Measurements from ENCODE around the gene IER2. TPM values are rescaled to one million over a fixed set of nuclear protein-coding genes. Genes with fewer than 3 reads are reported as not detected.

The IER2 gene
- total and polyA plus RNA-seq, 2 of the 8 experiments (the other 6 are each of a cell fraction or from before 2014, with no cell fraction given): 84.5 to 138 TPM

GRCh38 chr19:13135068-13136062 lies 14.8 kb upstream of the IER2 start:
- WGBS, 2 experiments (ENCODE audit: extremely low coverage in 1 of 2, insufficient coverage in 1 of 2, insufficient read length in 1 of 2, insufficient replicate concordance in 2 of 2, low coverage in 1 of 2, low lambda C conversion rate in 2 of 2, missing lambda C conversion rate in 1 of 2): 94% methylated on average over 57 of the region's 60 CpGs; no CpG with 5 or more reads in 1 of the 2 experiments
- no peak overlapping the region for H3K4ac ChIP-seq (replicated peaks; ENCODE audit: insufficient read length, low read depth, low read length)
- no peak overlapping the region for H2AK5ac ChIP-seq (ENCODE audit: low read depth, low read length)
- no peak overlapping the region for H2AFZ ChIP-seq (ENCODE audit: low read length)
- no peak overlapping the region for H3K4me3 ChIP-seq (ENCODE audit: extremely low read depth in 1 of 4, insufficient read depth in 2 of 4, low read depth in 3 of 4, low read length in 4 of 4)
- no peak overlapping the region for H3K14ac ChIP-seq (ENCODE audit: insufficient read length)
- H3K27ac ChIP-seq (ENCODE audit: low read depth, low read length): no peak overlapping the region
- H2BK120ac ChIP-seq (replicated peaks; ENCODE audit: low read depth, low read length): no peak overlapping the region
- H3K4me2 ChIP-seq (ENCODE audit: insufficient read depth in 1 of 2, low read depth in 2 of 2, low read length in 2 of 2): no peak overlapping the region
- H4K5ac ChIP-seq (ENCODE audit: insufficient read length, low read depth, low read length): no peak overlapping the region
- no peaks in the 10 kb centered on the region; the same call in 1 of the 2 replicates for H3K23me2 ChIP-seq (ENCODE audit: low read depth, low read length)
- FAIRE-seq (no peak), DNase-seq (ENCODE audit: low read depth in 1 of 2, low spot score in 2 of 2) (no peak)
- H3K79me1 ChIP-seq (ENCODE audit: low read depth, low read length): peaks cover 27% of the 10 kb centered on the region
- H2BK5ac ChIP-seq (ENCODE audit: low read depth, low read length): no peak overlapping the region
- H3K9me3 ChIP-seq (ENCODE audit: insufficient read depth in 2 of 2, low read depth in 1 of 2, low read length in 1 of 2): no peaks in the 10 kb centered on the region
- no peak overlapping the region for H2BK20ac ChIP-seq (ENCODE audit: low read length)
- peaks cover 7 to 44% of the 10 kb centered on the region in 2 experiments; a peak in 3 of 4 replicates for H3K79me2 ChIP-seq (ENCODE audit: control insufficient read depth in 1 of 2, insufficient read depth in 2 of 2, low read length in 2 of 2)
- no peak overlapping the region for H2BK12ac ChIP-seq (ENCODE audit: low read depth, low read length)
- H4K20me1 ChIP-seq (replicated peaks in 1 of 2; ENCODE audit: control insufficient read depth in 1 of 2, insufficient read depth in 2 of 2, low read length in 2 of 2): peaks cover 34 to 50% of the 10 kb centered on the region in 2 experiments
- no peak overlapping the region for H4K91ac ChIP-seq (replicated peaks; ENCODE audit: insufficient read length, low read length)
- no peak overlapping the region for H3K23ac ChIP-seq (ENCODE audit: insufficient read length)
- H2BK15ac ChIP-seq (ENCODE audit: low read length): no peak overlapping the region
- H3K36me3 ChIP-seq (ENCODE audit: control insufficient read depth in 2 of 4, insufficient read depth in 4 of 4, low read length in 3 of 4): peaks cover 7 to 58% (median 36%) of the 10 kb centered on the region in 4 experiments
- POLR2A ChIA-PET (ENCODE audit: partially characterized antibody): interaction anchor here (0.9 to 14.8 kb wide), 6 partner anchors 7 to 30 kb away, joined by 3 to 228 read pairs (median 6); partner anchors contain the start of genes IER2, NACC1, STX10 and TRMT1
- H4K8ac ChIP-seq (ENCODE audit: extremely low read depth, insufficient read depth, low read length): peak overlapping the region; percentile 78; the same call in 1 of the 2 replicates
- H3K9ac ChIP-seq (replicated peaks in 1 of 4; ENCODE audit: extremely low read depth in 1 of 4, low read depth in 3 of 4, low read length in 3 of 4): no peak overlapping the region
- CTCF ChIA-PET (ENCODE audit: partially characterized antibody): interaction anchor here (1.0 to 2.1 kb wide), 4 partner anchors 14 to 60 kb away, joined by 3 to 7 read pairs (median 4); partner anchors contain the start of genes IER2 and STX10
- no peak overlapping the region for H3K18ac ChIP-seq (ENCODE audit: extremely low read depth, low read length)
- H3K56ac ChIP-seq (replicated peaks; ENCODE audit: insufficient read length, low read depth, low read length): no peak overlapping the region
- peaks cover 0 to 8% (median 4%) of the 10 kb centered on the region in 4 experiments; a peak in 3 of 7 replicates for H3K4me1 ChIP-seq (replicated peaks in 1 of 4; ENCODE audit: control insufficient read depth in 3 of 4, insufficient read depth in 4 of 4, low read length in 3 of 4)
- no peaks in the 10 kb centered on the region for H3K27me3 ChIP-seq (replicated peaks in 1 of 4; ENCODE audit: control insufficient read depth in 3 of 4, extremely low read depth in 1 of 4, insufficient read depth in 3 of 4, low read length in 3 of 4)
- TF ChIP-seq PHF8 (conservative IDR thresholded peaks at IDR 0.05; ENCODE audit: low read depth, low read length) (no peak), CREB1 (IDR thresholded peaks at IDR 0.05) (no peak), BRCA1 (IDR thresholded peaks at IDR 0.05; ENCODE audit: low read depth, low read length) (no peak)

All from H1 (cell line).